ENCODE measurements around the gene GINS3.

DNA sequence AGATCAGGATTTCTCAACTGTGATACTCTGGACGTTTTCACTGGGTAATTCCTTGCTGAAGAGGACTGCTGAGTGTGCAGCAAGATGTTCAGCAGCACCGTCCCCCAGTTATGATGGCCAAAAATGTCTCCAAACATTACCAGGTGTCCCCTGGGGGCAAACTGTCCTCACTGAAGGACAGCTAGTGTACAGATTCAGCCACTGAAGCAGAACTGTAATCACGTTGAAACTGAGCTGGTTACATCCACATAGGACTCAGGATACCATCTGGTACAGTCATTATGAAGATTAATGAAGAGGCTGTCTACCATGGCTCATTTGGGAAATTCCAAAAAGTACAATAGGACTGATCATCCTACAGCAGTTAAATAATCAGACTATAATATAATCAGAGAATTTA is 43.3 kb upstream of the GINS3 start:
- TF ChIP-seq, protein P1, sequence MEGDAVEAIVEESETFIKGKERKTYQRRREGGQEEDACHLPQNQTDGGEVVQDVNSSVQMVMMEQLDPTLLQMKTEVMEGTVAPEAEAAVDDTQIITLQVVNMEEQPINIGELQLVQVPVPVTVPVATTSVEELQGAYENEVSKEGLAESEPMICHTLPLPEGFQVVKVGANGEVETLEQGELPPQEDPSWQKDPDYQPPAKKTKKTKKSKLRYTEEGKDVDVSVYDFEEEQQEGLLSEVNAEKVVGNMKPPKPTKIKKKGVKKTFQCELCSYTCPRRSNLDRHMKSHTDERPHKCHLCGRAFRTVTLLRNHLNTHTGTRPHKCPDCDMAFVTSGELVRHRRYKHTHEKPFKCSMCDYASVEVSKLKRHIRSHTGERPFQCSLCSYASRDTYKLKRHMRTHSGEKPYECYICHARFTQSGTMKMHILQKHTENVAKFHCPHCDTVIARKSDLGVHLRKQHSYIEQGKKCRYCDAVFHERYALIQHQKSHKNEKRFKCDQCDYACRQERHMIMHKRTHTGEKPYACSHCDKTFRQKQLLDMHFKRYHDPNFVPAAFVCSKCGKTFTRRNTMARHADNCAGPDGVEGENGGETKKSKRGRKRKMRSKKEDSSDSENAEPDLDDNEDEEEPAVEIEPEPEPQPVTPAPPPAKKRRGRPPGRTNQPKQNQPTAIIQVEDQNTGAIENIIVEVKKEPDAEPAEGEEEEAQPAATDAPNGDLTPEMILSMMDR (conservative IDR thresholded peaks at IDR 0.05; ENCODE audit: low read depth, low read length): no peak
- TF ChIP-seq EZH2 (IDR thresholded peaks at IDR 0.05; ENCODE audit: low read length, unreplicated experiment): no peak
